ENCODE results near the gene DLGAP4.
A peak's percentile ranks its signal among the peaks of the same experiment; 100 is the strongest.
"Not testable (repeated sequence)": the region's sequence is repeated elsewhere in the genome, so short reads cannot be mapped to it uniquely, and the experiment has no call there.

The DLGAP4 gene

GRCh38 chr20:36544134-36545018, 238.2 kb downstream of the DLGAP4 start:
- peak; percentile 70 for DNase-seq

- DNase-seq, result no peak
Measured at GRCh38 chr20:36546111-36546736, 240.1 kb downstream of the DLGAP4 start.

GRCh38 chr20:36547186-36548005, 241.3 kb downstream of the DLGAP4 start:
- DNase-seq, result no peak

GRCh38 chr20:36548006-36548315, 241.8 kb downstream of the DLGAP4 start:
- no peak for DNase-seq

GRCh38 chr20:36548704-36549627, 242.8 kb downstream of the DLGAP4 start:
- no peak for DNase-seq

- no peak for DNase-seq
Measured at GRCh38 chr20:36549628-36549941, 243.4 kb downstream of the DLGAP4 start.

- DNase-seq, result no peak
Measured at GRCh38 chr20:36549942-36550789, 244.0 kb downstream of the DLGAP4 start.

GRCh38 chr20:36550790-36551299, 244.7 kb downstream of the DLGAP4 start:
- no peak for DNase-seq

GRCh38 chr20:36555248-36555647, 249.1 kb downstream of the DLGAP4 start:
- DNase-seq, result no peak

- no peak for DNase-seq
Measured at GRCh38 chr20:36562724-36563123, 256.6 kb downstream of the DLGAP4 start.

- no peak for DNase-seq
Measured at GRCh38 chr20:36563374-36563773, 257.2 kb downstream of the DLGAP4 start.

- DNase-seq, result not testable (repeated sequence)
Measured at GRCh38 chr20:36564078-36564725, 258.1 kb downstream of the DLGAP4 start.

GRCh38 chr20:36564726-36565121, 258.6 kb downstream of the DLGAP4 start:
- not testable (repeated sequence) for DNase-seq

GRCh38 chr20:36565520-36565919, 259.4 kb downstream of the DLGAP4 start:
- no peak for DNase-seq

- peak; percentile 55 for DNase-seq
Measured at GRCh38 chr20:36569847-36570429, 263.8 kb downstream of the DLGAP4 start.

- no peak for DNase-seq
Measured at GRCh38 chr20:36571564-36572504, 265.7 kb downstream of the DLGAP4 start.

- DNase-seq, result no peak
Measured at GRCh38 chr20:36572701-36573102, 266.6 kb downstream of the DLGAP4 start.

GRCh38 chr20:36573103-36573797, 267.1 kb downstream of the DLGAP4 start, which contains the start of gene TGIF2:
TSS of gene TGIF2 (plus strand) at chr20:36573597. CDS start at chr20:36578775, 5,178 bp downstream.
- peak; percentile 61 for DNase-seq

Data from HCEC 1CT (cell line).